SU-DHL-6 (cell line): ENCODE measurements around the gene SORCS2.

Experiments used
- H2AFZ ChIP-seq: fragments of 200-600 bp; sonication (generic); 2 replicates; pipeline ENCODE4 v1.6.1; 2014; ENCODE audit warnings: low read depth, mild to moderate bottlenecking, moderate library complexity, mixed read lengths, antibody characterized with exemption, low read length; ENCODE audit not compliant: severe bottlenecking
- H3F3A ChIP-seq: fragments of 200-600 bp; shearing (Covaris generic); 2 replicates; pipeline ENCODE4 v1.6.0; 2016; ENCODE audit warnings: antibody characterized with exemption, mild to moderate bottlenecking; ENCODE audit not compliant: insufficient read depth
- H3K27ac ChIP-seq: fragments of 200-600 bp; sonication (generic); 2 replicates; pipeline ENCODE4 v1.5.1; 2016; ENCODE audit warnings: low read depth, mild to moderate bottlenecking, low read length, moderate library complexity, mixed read lengths
- H3K27me3 ChIP-seq: fragments of 200-600 bp; sonication (generic), shearing (Covaris generic); 2 replicates; pipeline ENCODE4 v1.6.0; 2014; ENCODE audit warnings: mild to moderate bottlenecking, low read length
- H3K36me3 ChIP-seq: fragments of 200-600 bp; sonication (generic); 2 replicates; pipeline ENCODE4 v1.6.1; 2014; ENCODE audit warnings: mild to moderate bottlenecking, low read length, mixed read lengths
- H3K4me2 ChIP-seq: fragments of 300-600, 200-600 bp; shearing (Covaris generic), sonication (generic); 2 replicates; pipeline ENCODE4 v1.6.0; 2014; ENCODE audit warnings: low read length, low read depth, mild to moderate bottlenecking; ENCODE audit not compliant: poor library complexity, severe bottlenecking
- H3K4me3 ChIP-seq: fragments of 200-600 bp; sonication (generic); 2 replicates; pipeline ENCODE4 v1.5.1; 2014; ENCODE audit warnings: antibody characterized with exemption, low read length, mild to moderate bottlenecking, mixed read lengths; ENCODE audit not compliant: insufficient read depth, poor library complexity, severe bottlenecking
- H3K79me2 ChIP-seq: fragments of 200-600 bp; sonication (generic); 2 replicates; pipeline ENCODE4 v1.6.1; 2014; ENCODE audit warnings: mild to moderate bottlenecking, low read length, moderate library complexity; ENCODE audit not compliant: insufficient read depth
- H3K9ac ChIP-seq: fragments of 200-600 bp; sonication (generic); 2 replicates; pipeline ENCODE4 v1.7.0; 2014; ENCODE audit warnings: mild to moderate bottlenecking, low read length
- H3K9me2 ChIP-seq: fragments of 200-600 bp; sonication (generic); replicated peaks from 2 replicates; pipeline ENCODE4 v1.6.1; 2014; ENCODE audit warnings: low read length; ENCODE audit not compliant: insufficient read depth
- H3K9me3 ChIP-seq: fragments of 200-600 bp; sonication (generic); 2 replicates; pipeline ENCODE4 v1.6.1; 2014; ENCODE audit warnings: low read length, mixed read lengths; ENCODE audit not compliant: insufficient read depth
- H4K20me1 ChIP-seq: fragments of 200-600 bp; sonication (generic); 2 replicates; pipeline ENCODE4 v1.6.1; 2014; ENCODE audit warnings: low read depth, mild to moderate bottlenecking, antibody characterized with exemption, low read length, moderate library complexity, mixed read lengths
- CTCF ChIP-seq: fragments of 200-600 bp; sonication (generic); IDR thresholded peaks from one replicate; pipeline ENCODE4 v1.5.1; 2017; ENCODE audit warnings: antibody characterized with exemption, mild to moderate bottlenecking, low read length, moderate library complexity; ENCODE audit not compliant: insufficient read depth, poor library complexity, severe bottlenecking
- EZH2phosphoT487 ChIP-seq: fragments of 200-600 bp; sonication (generic), shearing (Covaris generic); conservative IDR thresholded peaks from 2 replicates; pipeline ENCODE4 v1.6.1; 2018; ENCODE audit warnings: mild to moderate bottlenecking, antibody characterized with exemption, low read length, moderate library complexity, mixed read lengths

SORCS2 gene

GRCh38 chr4:7155590-7156071 lies 36.7 kb upstream of the SORCS2 start:
- TF ChIP-seq EZH2phosphoT487 (no peak), CTCF (no peak)
- no peak overlapping the region for H2AFZ ChIP-seq
- H3K27ac ChIP-seq: no peak overlapping the region

GRCh38 chr4:7156328-7156727 lies 36.0 kb upstream of the SORCS2 start:
- no peaks in the 10 kb centered on the region for H3K79me2 ChIP-seq
- H3K27me3 ChIP-seq: no peaks in the 10 kb centered on the region
- no peaks in the 10 kb centered on the region for H4K20me1 ChIP-seq
- H2AFZ ChIP-seq: no peak overlapping the region
- H3K4me3 ChIP-seq: no peak overlapping the region
- no peak overlapping the region for H3K27ac ChIP-seq
- no peaks in the 10 kb centered on the region for H3K36me3 ChIP-seq
- no peaks in the 10 kb centered on the region for H3K9me3 ChIP-seq
- H3F3A ChIP-seq: no peaks in the 10 kb centered on the region
- H3K9me2 ChIP-seq: no peaks in the 10 kb centered on the region
- TF ChIP-seq EZH2phosphoT487 (no peak), CTCF (no peak)
- no peak overlapping the region for H3K9ac ChIP-seq
- no peak overlapping the region for H3K4me2 ChIP-seq

More at GRCh38 chr4:7155590-7156071, 36.7 kb upstream of the SORCS2 start:
- H4K20me1 ChIP-seq: no peaks in the 10 kb centered on the region
- H3K27me3 ChIP-seq: no peaks in the 10 kb centered on the region
- no peaks in the 10 kb centered on the region for H3F3A ChIP-seq
- H3K4me3 ChIP-seq: no peak overlapping the region
- H3K79me2 ChIP-seq: no peaks in the 10 kb centered on the region
- no peak overlapping the region for H3K4me2 ChIP-seq
- no peak overlapping the region for H3K9ac ChIP-seq
- H3K36me3 ChIP-seq: no peaks in the 10 kb centered on the region
- H3K9me3 ChIP-seq: no peaks in the 10 kb centered on the region
- no peaks in the 10 kb centered on the region for H3K9me2 ChIP-seq

GRCh38 chr4:7156761-7157488 lies 35.4 kb upstream of the SORCS2 start:
- no peak for TF ChIP-seq CTCF
- no peak for TF ChIP-seq EZH2phosphoT487

More at GRCh38 chr4:7156761-7157488, 35.4 kb upstream of the SORCS2 start:
- no peak overlapping the region for H3K27ac ChIP-seq
- no peaks in the 10 kb centered on the region for H3K79me2 ChIP-seq
- H2AFZ ChIP-seq: no peak overlapping the region
- H3K4me3 ChIP-seq: no peak overlapping the region
- no peaks in the 10 kb centered on the region for H3K36me3 ChIP-seq
- no peaks in the 10 kb centered on the region for H3K9me2 ChIP-seq
- H3K9me3 ChIP-seq: no peaks in the 10 kb centered on the region
- H3K27me3 ChIP-seq: no peaks in the 10 kb centered on the region
- H3K9ac ChIP-seq: no peak overlapping the region
- H4K20me1 ChIP-seq: no peaks in the 10 kb centered on the region
- no peak overlapping the region for H3K4me2 ChIP-seq
- no peaks in the 10 kb centered on the region for H3F3A ChIP-seq
